A549 (cell line): ENCODE results near the gene USP30.

ENCODE experiments used
- CTCF ChIP-seq: fragments of >200 bp; sonication (Bioruptor Twin); formaldehyde crosslinking; IDR thresholded peaks from 3 replicates; pipeline ENCODE4 v1.5.1; 2016
- NR3C1 ChIP-seq: fragments of >200 bp; sonication (Bioruptor Twin); formaldehyde crosslinking; IDR thresholded peaks from 3 replicates; pipeline ENCODE4 v1.6.1; 2017

DNA sequence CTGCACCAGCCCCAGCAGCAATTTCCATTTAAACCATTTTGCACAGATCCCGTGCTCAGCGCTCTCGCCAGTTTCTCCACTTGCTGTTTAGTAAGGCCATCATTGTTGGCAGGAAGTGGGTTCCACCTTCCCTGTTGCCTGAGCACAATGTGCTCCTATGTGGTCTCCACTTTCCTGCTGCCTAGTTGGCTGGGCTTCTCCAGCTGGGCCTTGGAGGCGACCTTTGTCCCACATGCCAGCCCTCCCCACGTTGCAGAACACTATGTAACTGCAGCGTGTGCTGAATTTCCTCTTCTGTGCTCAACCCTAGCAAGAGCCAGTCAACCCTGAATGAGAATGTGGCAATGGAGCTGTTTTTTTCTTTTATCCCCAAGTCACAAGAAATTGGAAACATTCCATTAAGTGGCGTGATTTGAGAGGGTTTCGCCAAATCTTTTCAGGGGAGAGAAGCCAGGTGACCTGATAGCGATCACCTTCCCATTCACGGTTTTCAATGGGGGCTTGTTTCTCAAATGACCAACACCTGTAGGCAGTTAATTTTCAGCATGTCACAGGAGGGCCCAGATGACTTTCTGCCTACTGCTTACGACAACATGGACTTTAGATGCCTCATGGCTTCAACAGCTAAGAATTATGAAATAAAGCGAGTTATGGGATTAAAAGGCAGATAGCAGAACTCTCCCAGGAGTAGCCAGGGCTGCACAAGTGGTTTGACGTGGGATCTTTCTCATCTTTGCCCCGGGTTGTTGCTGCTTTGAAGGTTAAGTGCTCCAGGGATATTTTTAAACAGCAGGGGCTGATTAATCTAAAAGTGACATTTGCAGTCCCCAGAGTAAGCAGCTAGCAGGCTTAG, 63.6 kb downstream of the USP30 start, which contains the start of gene ACACB:
- TF ChIP-seq NR3C1 (no peak), CTCF (no peak)
